Measurements from ENCODE around the gene ZNF680.

The ZNF680 gene

GRCh38 chr7:64599359-64599758 lies 36.5 kb upstream of the ZNF680 start:
- Histone ChIP-seq H3K4me3 (ENCODE audit: severe bottlenecking) (no peak overlapping the region), H3K27ac (ENCODE audit: poor library complexity, severe bottlenecking) (no peak overlapping the region), H3K36me3 (ENCODE audit: low read depth) (peaks cover 11% of the 10 kb centered on the region; the same call in 1 of the 2 replicates), H3K27me3 (ENCODE audit: insufficient read depth, poor library complexity, severe bottlenecking) (no peaks in the 10 kb centered on the region), H3K4me1 (ENCODE audit: insufficient read depth, poor library complexity, severe bottlenecking) (no peaks in the 10 kb centered on the region), H3K9me3 (ENCODE audit: severe bottlenecking) (no peaks in the 10 kb centered on the region)
- DNase-seq (ENCODE audit: low spot score), result no peak
- ATAC-seq (ENCODE audit: low read depth), result no peak
- no peak for TF ChIP-seq CTCF (IDR thresholded peaks at IDR 0.05; ENCODE audit: poor library complexity, severe bottlenecking)

GRCh38 chr7:64590971-64591370 lies 28.1 kb upstream of the ZNF680 start:
- no peak overlapping the region for H3K4me3 ChIP-seq (ENCODE audit: severe bottlenecking)
- H3K27ac ChIP-seq (ENCODE audit: poor library complexity, severe bottlenecking), result no peak overlapping the region
- ATAC-seq (ENCODE audit: low read depth) (no peak), DNase-seq (ENCODE audit: low spot score) (no peak)
- H3K36me3 ChIP-seq (ENCODE audit: low read depth), result no peaks in the 10 kb centered on the region
- H3K9me3 ChIP-seq (ENCODE audit: severe bottlenecking), result no peaks in the 10 kb centered on the region
- H3K4me1 ChIP-seq (ENCODE audit: insufficient read depth, poor library complexity, severe bottlenecking), result no peaks in the 10 kb centered on the region
- H3K27me3 ChIP-seq (ENCODE audit: insufficient read depth, poor library complexity, severe bottlenecking), result no peaks in the 10 kb centered on the region
- no peak for TF ChIP-seq CTCF (IDR thresholded peaks at IDR 0.05; ENCODE audit: poor library complexity, severe bottlenecking)

GRCh38 chr7:64581926-64582894 lies 19.3 kb upstream of the ZNF680 start:
- Histone ChIP-seq H3K9me3 (ENCODE audit: severe bottlenecking) (no peaks in the 10 kb centered on the region), H3K27me3 (ENCODE audit: insufficient read depth, poor library complexity, severe bottlenecking) (no peaks in the 10 kb centered on the region), H3K36me3 (ENCODE audit: low read depth) (no peaks in the 10 kb centered on the region), H3K4me3 (ENCODE audit: severe bottlenecking) (no peak overlapping the region), H3K4me1 (ENCODE audit: insufficient read depth, poor library complexity, severe bottlenecking) (no peaks in the 10 kb centered on the region), H3K27ac (ENCODE audit: poor library complexity, severe bottlenecking) (no peak overlapping the region)
- ATAC-seq (ENCODE audit: low read depth) (no peak), DNase-seq (ENCODE audit: low spot score) (no peak)
- TF ChIP-seq CTCF (IDR thresholded peaks at IDR 0.05; ENCODE audit: poor library complexity, severe bottlenecking), result no peak

- H3K27me3 ChIP-seq (ENCODE audit: insufficient read depth, poor library complexity, severe bottlenecking), result no peaks in the 10 kb centered on the region
- no peak for TF ChIP-seq CTCF (IDR thresholded peaks at IDR 0.05; ENCODE audit: poor library complexity, severe bottlenecking)
- H3K4me3 ChIP-seq (ENCODE audit: severe bottlenecking), result no peak overlapping the region
- ATAC-seq (ENCODE audit: low read depth) (no peak), DNase-seq (ENCODE audit: low spot score) (no peak)
- H3K27ac ChIP-seq (ENCODE audit: poor library complexity, severe bottlenecking), result no peak overlapping the region
- H3K9me3 ChIP-seq (ENCODE audit: severe bottlenecking), result no peaks in the 10 kb centered on the region
- no peaks in the 10 kb centered on the region for H3K36me3 ChIP-seq (ENCODE audit: low read depth)
- no peaks in the 10 kb centered on the region for H3K4me1 ChIP-seq (ENCODE audit: insufficient read depth, poor library complexity, severe bottlenecking)
Measured at GRCh38 chr7:64581391-64581790, 18.5 kb upstream of the ZNF680 start.
